ENCODE results near the gene MRNIP. TPM values are rescaled to one million over a fixed set of nuclear protein-coding genes. Genes with fewer than 3 reads are reported as not detected.
A peak's percentile ranks its signal among the peaks of the same experiment; 100 is the strongest.

The MRNIP gene
- total and polyA plus RNA-seq, 2 of the 4 experiments (the other 2 are of a cell fraction), result 6.6 to 24.7 TPM

DNA sequence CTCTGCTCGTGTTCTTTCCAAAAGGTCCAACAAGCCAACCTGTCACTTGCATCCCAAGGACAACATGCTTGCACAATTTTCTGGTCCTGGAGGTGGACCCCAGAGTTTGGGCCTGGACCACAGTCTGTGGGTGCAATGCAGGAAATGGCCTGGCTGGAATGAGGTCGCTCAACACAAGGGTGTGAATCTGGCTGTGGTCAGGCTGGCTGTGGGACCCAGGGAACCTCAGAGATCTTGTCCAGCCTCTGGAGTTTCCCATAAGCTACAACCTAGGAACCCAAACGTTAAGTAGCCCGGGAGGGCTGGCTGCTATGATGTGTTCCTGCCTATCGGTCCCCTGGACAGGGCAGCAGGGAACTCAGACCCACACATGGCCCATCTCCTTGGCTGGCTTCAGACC, 33.6 kb upstream of the MRNIP start:
- Histone ChIP-seq H4K5ac (ENCODE audit: low read depth, low read length) (no peak overlapping the region), H3K36me3 (ENCODE audit: control insufficient read depth, insufficient read depth, low read length) (peaks cover 81% of the 10 kb centered on the region), H2AK9ac (replicated peaks; ENCODE audit: low read depth, low read length, poor library complexity) (peak overlapping the region; percentile 70), H3K27me3 (ENCODE audit: control insufficient read depth, insufficient read depth, low read length) (no peaks in the 10 kb centered on the region), H2AFZ (replicated peaks; ENCODE audit: low read length, poor library complexity) (no peak overlapping the region), H4K8ac (ENCODE audit: low read depth in 2 of 2, low read length in 2 of 2) (no peak overlapping the region), H3K79me1 (ENCODE audit: low read depth in 1 of 2, low read length in 2 of 2) (peaks cover 2 to 3% of the 10 kb centered on the region in 2 experiments; a peak in 2 of 4 replicates), H3K4ac (ENCODE audit: low read depth, low read length) (no peak overlapping the region), H3K4me2 (ENCODE audit: low read depth, low read length) (no peak overlapping the region), H2BK20ac (ENCODE audit: low read depth, low read length) (no peak overlapping the region), H3K18ac (ENCODE audit: low read depth, low read length) (no peak overlapping the region), H2BK5ac (ENCODE audit: low read depth, low read length, poor library complexity, severe bottlenecking) (no peak overlapping the region), H3K9ac (ENCODE audit: low read depth, low read length) (no peak overlapping the region), H3K9me1 (ENCODE audit: insufficient read depth, low read length) (no peaks in the 10 kb centered on the region), H2BK120ac (ENCODE audit: low read depth, low read length) (no peak overlapping the region), H4K20me1 (ENCODE audit: insufficient read depth, low read length) (no peaks in the 10 kb centered on the region), H3K4me1 (ENCODE audit: control insufficient read depth, insufficient read depth, low read length) (no peaks in the 10 kb centered on the region), H4K91ac (ENCODE audit: insufficient read depth, low read depth, low read length) (no peak overlapping the region), H3K14ac (replicated peaks; ENCODE audit: low read depth, low read length) (no peak overlapping the region), H3K27ac (ENCODE audit: insufficient read depth, low read length) (no peak overlapping the region), H3K4me3 (ENCODE audit: insufficient read depth, low read depth, low read length) (no peak overlapping the region), H3K9me3 (ENCODE audit: control insufficient read depth, insufficient read depth, low read length) (no peaks in the 10 kb centered on the region), H3K23ac (ENCODE audit: low read depth, low read length) (no peak overlapping the region), H2BK15ac (ENCODE audit: low read depth, low read length) (no peak overlapping the region), H3K56ac (ENCODE audit: extremely low read depth, insufficient read depth, low read length) (no peak overlapping the region), H2AK5ac (ENCODE audit: low read depth, low read length) (no peak overlapping the region)
- no peak for ATAC-seq (ENCODE audit: low read depth)
- no TSS peak for BruUV-seq (replicated peaks)
- POLR2A ChIA-PET (ENCODE audit: unreplicated experiment), result no interaction called here
- intact Hi-C loops (cut with micrococcal nuclease), result no loop called here
- CTCF ChIA-PET, result interaction anchor here (0.5 kb wide), 1 partner anchor 300 kb away, joined by 6 read pairs; no protein-coding TSS in a partner anchor
- no peak for DNase-seq
- dilution Hi-C loops (cut with HindIII; ENCODE audit: low sequenced_read_pairs, unreplicated experiment), result no loop called here
- TF ChIP-seq MAFK (IDR thresholded peaks at IDR 0.05; ENCODE audit: low read depth, low read length), result no peak
- no peak for TF ChIP-seq RFX5 (IDR thresholded peaks at IDR 0.05; ENCODE audit: low read depth, low read length)
- no peak for TF ChIP-seq NFE2L2 (IDR thresholded peaks at IDR 0.05; ENCODE audit: low read depth, low read length)
- TF ChIP-seq RCOR1 (IDR thresholded peaks at IDR 0.05; ENCODE audit: insufficient replicate concordance, low read length), result no peak
- TF ChIP-seq FOS (IDR thresholded peaks at IDR 0.05; ENCODE audit: low read depth, low read length), result no peak
- no peak for TF ChIP-seq RAD21 (IDR thresholded peaks at IDR 0.05; ENCODE audit: low read length)
- TF ChIP-seq, protein P1, sequence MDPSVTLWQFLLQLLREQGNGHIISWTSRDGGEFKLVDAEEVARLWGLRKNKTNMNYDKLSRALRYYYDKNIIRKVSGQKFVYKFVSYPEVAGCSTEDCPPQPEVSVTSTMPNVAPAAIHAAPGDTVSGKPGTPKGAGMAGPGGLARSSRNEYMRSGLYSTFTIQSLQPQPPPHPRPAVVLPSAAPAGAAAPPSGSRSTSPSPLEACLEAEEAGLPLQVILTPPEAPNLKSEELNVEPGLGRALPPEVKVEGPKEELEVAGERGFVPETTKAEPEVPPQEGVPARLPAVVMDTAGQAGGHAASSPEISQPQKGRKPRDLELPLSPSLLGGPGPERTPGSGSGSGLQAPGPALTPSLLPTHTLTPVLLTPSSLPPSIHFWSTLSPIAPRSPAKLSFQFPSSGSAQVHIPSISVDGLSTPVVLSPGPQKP (IDR thresholded peaks at IDR 0.05; ENCODE audit: borderline replicate concordance, low read depth, low read length), result no peak
- TF ChIP-seq POLR2A (IDR thresholded peaks at IDR 0.05; ENCODE audit: low read depth, low read length), result no peak
- TF ChIP-seq, protein P2, sequence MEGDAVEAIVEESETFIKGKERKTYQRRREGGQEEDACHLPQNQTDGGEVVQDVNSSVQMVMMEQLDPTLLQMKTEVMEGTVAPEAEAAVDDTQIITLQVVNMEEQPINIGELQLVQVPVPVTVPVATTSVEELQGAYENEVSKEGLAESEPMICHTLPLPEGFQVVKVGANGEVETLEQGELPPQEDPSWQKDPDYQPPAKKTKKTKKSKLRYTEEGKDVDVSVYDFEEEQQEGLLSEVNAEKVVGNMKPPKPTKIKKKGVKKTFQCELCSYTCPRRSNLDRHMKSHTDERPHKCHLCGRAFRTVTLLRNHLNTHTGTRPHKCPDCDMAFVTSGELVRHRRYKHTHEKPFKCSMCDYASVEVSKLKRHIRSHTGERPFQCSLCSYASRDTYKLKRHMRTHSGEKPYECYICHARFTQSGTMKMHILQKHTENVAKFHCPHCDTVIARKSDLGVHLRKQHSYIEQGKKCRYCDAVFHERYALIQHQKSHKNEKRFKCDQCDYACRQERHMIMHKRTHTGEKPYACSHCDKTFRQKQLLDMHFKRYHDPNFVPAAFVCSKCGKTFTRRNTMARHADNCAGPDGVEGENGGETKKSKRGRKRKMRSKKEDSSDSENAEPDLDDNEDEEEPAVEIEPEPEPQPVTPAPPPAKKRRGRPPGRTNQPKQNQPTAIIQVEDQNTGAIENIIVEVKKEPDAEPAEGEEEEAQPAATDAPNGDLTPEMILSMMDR (conservative IDR thresholded peaks at IDR 0.05; ENCODE audit: low read depth, low read length), result no peak
- no peak for TF ChIP-seq CEBPB (IDR thresholded peaks at IDR 0.05; ENCODE audit: low read depth, low read length)
- TF ChIP-seq BHLHE40 (IDR thresholded peaks at IDR 0.05; ENCODE audit: low read depth, low read length), result no peak
- TF ChIP-seq MXI1 (IDR thresholded peaks at IDR 0.05; ENCODE audit: borderline replicate concordance, low read depth, low read length), result no peak
- TF ChIP-seq SMC3 (IDR thresholded peaks at IDR 0.05; ENCODE audit: low read depth, low read length), result no peak
- TF ChIP-seq, protein P3, sequence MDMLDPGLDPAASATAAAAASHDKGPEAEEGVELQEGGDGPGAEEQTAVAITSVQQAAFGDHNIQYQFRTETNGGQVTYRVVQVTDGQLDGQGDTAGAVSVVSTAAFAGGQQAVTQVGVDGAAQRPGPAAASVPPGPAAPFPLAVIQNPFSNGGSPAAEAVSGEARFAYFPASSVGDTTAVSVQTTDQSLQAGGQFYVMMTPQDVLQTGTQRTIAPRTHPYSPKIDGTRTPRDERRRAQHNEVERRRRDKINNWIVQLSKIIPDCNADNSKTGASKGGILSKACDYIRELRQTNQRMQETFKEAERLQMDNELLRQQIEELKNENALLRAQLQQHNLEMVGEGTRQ (IDR thresholded peaks at IDR 0.05; ENCODE audit: low read depth, low read length), result no peak
- in situ Hi-C loops (cut with MboI; ENCODE audit: low sequenced_read_pairs), result no loop called here
- WGBS, 2 experiments (ENCODE audit: extremely low coverage in 2 of 2, insufficient read length in 1 of 2), result 93% methylated on average over 3 of the region's 5 CpGs; no CpG with 5 or more reads in 1 of the 2 experiments

All from IMR-90 (cell line).